GM18907 (cell line): ENCODE data around the gene MRPL53.
"Not testable (repeated sequence)": the region's sequence is repeated elsewhere in the genome, so short reads cannot be mapped to it uniquely, and the experiment has no call there.

Experiments
- ATAC-seq: cut with Tn5 transposase; IDR thresholded peaks from one replicate; pipeline ENCODE4 v1.9.1; 2021; ENCODE audit warnings: mild to moderate bottlenecking, moderate library complexity; ENCODE audit not compliant: unreplicated experiment

The MRPL53 gene

DNA sequence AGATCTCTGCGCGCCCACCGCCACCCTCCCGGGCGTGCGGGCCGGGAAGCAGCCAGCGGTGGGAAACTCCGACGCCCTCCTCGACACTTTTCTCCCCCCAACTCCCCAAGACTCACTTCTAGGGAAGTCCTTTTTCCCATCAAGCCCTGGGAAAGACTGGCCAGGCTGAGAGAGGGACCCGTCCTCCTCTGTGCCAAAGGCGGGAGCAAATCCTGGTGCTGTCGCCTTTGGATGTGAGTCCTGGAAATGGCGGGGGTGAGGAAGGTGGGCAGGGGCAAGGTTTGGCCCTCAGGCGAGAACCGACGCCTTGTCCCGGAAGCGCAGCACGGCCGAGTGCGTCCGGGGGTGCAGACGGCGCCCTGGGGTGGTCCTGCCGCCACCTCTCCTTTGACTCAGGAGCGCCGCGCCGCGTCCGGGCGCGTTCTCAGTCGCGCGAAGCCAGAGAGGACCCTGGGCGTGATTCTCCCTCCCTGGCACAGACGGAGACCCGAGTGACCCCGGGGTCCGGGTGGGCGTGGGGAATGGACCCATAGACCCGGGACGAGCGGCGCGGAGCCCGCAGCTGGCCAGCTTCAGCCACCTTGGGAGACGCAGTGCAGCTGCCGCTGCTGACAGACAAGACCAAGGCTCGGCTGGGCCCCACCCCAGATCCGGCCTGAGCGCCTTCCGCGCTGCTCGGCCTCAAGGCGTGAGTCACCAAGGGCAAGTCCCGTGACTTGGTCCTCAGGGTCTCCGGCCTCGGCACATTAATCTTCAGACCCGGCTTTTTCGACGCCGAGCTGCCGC is 30.4 kb upstream of the MRPL53 start:
- ATAC-seq: peak; percentile 38

DNA sequence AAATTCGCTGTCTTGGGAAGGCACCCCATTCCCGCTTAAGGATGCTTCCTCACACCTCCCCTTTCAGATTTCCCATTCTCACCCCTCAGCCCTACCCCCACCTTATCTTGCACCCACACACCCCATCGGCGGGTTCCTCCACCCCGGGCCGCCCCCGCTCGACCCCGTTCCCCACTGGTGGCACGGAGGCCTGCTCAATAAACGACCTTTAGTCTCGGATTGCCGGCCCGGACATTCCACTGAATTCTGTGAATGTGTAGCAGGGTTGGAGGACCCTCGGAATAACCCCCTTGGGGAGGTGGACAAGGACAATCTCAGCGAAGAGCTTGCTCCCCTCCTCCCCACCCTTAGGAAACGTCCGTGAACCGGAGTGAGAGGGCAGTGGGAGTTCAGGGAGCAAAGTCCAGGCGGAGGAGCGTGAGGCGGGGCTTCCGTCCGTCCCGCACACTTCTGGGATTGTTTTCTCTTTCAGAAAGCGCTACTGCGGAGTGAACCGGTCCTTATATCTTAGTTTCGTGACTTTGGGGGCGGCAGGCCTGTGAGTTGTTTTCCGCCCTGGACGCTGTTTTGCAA is 29.8 kb upstream of the MRPL53 start:
- ATAC-seq: no peak

DNA sequence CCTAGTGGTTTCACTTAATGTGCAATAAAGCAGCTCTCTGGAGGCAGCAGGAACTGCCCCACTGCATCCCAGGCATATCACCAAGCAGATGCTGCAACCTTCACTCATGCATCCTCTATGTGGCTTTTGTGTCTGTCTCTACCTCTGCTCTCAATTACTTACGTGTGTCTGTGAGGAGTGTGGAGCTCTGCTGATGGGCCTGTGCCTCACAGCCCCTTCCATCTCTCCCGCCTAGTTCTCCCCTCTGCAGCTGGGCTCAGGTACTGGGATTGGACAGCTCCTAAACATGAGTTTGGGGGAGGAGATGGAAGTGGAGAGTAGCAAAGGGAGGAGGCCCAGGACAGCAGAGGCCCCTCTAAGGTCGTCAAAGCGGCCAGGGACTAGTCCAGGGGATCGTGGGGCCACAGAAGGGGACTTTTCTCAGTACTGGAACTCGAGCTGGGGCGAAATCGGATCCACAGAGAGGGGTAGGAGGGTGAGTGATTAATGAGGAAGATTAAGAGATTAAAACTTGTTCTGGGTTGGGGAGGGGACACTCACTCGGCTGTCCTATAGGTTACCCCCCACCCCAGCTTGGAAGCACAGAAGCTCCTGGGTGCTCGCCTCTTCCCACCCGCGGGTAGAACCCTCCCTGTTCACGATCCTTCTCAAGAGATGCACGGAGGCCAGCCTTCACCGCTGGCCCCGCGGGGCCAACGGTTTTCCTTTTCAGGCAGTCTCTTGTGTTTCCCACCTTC is 29.0 kb upstream of the MRPL53 start:
- no peak for ATAC-seq

DNA sequence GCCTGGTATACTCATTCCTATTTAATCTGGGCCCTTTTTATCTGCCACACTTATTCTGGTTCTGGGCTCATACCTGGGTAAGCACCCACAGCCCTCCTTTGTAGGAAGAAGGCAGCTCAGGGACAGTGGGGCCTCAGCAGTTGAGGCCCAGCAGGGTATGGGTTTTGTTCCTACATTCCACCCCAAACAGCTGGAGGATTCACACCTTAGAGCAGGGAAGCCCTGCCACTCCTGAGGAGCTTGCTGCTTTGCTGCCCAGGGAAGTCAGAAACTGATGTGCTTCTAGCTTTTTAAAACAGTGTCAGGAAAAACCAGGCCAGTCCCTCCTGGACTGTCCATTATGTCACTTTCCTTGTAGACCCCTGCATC is 28.1 kb upstream of the MRPL53 start:
- no peak for ATAC-seq

DNA sequence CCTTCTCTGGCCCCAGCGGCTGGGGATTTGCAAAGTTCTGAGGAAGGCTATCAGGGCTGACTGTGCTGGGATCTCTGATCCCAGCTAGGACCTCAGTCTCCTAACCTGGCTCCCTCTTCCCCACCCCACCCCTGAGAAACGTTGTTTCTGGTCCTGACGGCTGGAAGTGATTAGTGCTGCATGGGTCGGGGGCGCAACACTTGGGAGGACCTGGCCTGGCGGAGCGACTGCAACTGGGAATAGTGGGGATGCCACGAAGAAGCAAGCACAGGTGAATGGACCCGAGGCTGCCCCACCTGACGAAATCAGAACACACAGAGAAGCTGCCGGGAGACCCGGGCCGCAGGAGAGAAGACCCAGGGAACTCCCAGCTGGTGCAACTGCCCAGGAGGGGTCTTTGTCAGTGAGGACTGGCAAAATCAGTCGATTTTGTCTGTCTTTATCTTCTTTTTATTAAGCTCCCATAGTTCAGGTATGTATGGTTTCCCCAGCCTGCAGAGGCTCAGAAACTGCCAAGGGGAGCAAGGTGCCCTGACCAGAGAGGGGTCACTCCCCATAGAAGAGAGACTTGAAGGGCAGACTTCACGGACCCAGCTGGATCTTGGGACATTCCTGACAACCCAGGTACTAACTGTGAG is 27.6 kb upstream of the MRPL53 start:
- ATAC-seq: no peak

DNA sequence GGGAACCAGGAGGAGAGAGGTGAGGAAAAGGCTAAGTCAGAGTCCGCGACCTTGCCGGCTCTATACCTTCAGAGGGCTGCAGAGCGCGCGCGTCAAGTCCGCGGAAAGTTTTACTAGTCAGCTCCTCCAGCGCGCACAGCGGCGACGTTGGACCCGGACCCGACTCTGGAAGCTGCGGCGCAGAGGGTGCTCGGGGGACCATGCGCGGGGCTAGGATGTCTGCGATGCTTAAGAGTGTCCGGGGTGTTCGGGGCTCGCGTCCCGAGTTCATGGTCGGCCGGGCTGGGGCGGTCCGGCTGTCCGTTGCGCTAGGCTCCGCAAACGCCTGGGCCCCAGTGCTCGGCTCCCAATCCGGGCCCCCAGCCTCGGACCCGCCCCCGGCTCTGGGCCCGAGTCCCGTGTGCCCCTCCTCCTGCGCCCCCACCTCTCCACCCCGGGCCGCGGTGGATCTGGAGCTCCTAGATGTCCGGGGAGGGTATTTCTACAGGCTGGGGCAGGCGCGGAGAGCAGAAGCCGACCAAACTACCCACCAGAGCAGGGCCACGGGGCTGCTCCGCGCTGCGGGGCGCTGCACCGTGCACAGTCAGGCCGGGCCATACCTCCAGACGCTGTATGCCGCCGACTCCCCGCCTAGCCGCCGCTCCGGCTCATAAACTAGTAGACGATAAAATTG is 26.9 kb upstream of the MRPL53 start, which contains the start of gene LBX2:
LBX2 (minus strand) TSS at position 337 of the 673 bp plus-strand sequence; CDS start at position 271, 66 bp downstream.
- ATAC-seq: no peak

DNA sequence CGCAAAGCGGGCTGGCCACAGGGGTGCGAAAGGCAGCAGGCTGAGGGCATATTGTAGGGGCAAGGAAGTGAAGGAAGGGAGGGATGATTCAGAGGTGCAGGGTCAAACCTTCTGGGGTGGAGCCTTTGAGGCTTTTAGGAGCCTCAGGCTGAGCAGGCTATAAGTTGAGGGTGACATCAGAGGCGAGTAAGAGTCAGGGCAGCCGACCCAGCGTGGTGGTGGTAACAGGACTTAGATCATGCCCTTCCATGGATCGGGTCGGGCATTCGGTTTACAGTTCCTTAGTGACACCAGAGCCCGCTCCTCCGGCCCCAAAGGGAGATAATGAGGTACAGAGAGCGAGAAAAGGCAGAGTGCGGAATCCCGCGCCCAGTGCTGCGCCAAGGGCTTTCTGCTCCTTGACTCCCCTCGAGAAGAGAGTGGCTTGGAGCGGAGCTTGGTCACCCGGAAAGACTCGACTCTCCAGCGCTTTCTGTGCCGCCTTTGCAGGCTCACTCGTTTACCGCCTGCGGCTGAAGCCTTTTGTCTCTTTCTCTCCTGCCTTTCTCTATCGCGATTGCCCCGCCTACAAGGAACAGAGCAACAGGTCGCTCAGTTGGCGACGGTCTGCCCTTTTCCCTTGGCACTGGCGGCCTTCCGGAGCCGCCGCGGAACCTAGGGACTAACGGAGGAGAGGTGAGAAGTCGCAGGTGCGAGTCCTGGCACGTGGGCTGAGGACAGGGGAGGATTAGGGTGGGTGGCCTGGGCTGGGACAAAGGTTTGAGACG is 26.2 kb upstream of the MRPL53 start:
- ATAC-seq: no peak

DNA sequence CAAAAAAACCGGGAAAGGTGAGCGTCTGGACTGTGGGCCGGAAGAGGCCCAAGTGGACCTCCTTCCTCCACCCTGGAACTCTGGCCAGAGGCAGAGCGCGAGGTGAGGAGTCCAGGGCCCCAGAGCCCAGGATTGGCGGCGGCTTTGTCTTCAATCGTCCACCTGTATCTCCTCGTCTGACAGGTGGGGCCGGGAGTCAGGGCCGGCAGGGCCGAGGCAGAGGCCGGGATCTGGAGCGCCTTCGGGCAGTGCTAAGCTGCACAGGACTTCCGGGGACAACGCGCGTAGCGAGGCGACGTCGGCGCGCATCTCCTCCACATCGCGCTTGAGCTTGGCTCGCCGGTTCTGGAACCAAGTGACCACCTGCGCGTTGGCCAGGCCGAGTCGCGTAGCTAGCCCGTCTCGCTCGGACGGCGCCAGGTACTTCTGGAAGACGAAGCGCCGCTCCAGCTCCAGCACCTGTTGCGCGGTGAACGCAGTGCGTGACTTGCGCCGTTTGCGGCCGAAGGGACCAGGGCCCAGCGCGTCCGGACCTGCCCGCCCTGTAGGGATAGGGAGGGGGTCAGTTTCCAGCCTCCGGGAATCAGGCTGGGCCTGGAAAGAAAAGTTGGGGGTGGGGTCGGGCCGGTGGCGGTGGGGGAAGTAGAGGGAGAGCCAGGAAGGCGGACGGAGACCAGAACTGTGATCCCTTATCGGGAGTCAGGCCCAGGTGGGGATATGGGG is 25.5 kb upstream of the MRPL53 start:
- ATAC-seq: no peak

DNA sequence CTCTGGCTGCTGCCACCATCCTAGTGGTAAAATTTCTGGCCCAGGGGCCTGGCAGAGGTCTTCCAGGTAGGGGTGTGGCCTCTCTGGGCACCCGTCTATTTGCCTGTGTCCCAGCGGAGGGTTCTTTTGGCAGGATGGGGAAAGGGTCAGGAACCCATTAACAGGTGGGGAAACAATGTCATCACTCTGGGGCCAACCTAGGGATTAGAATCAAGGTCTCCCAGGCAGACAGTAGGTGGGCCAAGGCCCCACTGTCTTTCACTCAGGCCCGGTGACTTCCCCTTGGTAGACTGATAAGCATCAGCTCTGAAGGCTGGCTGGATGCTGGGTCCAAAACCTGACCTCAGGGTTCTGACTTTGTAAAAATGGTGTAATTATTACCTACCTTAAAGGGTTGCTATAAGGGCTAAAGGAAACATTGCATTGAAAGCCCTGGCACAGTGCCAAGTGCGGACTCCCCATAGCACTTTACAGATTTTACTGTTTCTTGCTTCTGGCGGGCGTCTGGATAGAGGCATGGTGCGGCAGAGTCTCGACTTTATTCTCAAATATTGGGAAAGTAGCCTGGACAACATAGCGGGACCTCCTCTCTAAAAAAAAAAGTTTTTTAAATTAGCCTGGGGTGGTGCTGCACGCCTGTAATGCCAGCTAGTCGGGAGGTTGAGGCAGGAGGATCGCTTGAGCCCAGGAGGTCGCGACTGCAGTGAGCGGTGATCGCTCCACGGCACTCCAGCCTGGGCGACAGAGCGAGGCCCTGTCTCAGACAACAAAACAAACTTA is 24.7 kb upstream of the MRPL53 start:
- no peak for ATAC-seq

DNA sequence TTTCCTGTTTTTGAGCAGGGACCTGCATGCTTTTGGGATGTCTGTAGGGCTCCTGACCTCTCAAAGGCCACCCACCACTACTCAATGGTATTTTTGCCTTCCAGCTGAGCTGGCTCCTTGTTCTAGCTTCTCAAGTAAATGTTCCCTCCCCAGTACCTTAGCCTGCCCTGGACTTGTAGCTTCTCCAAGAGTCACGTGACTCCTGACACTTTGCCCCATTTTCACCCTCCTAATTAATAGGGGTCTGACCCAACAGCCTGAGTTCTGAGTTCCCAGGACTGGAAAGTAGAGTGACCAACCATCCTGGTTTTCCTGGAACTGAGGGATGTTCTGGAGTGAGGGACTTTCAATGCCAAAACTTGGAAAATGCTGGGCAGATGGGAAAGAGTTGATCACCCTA is 23.0 kb upstream of the MRPL53 start:
- no peak for ATAC-seq

DNA sequence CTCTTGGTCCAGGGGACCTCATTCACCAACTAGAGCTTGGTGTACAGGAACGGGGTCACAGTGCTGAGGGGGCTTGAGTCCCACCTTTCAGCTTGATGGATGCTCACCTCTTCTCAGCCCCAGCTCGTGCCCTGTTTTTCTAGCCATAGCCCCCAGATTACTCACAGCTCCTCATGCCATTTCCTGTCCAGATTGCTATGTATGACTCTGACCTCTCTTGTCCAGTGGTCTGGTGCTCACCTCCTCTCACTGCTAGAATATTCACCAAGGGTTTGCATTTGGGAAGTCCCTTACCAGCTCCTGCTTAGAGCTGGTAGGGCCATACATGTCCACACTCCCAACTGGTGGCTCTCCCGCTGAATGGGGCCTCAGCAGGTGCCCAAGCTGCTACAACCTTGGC is 21.1 kb upstream of the MRPL53 start:
- ATAC-seq: no peak

DNA sequence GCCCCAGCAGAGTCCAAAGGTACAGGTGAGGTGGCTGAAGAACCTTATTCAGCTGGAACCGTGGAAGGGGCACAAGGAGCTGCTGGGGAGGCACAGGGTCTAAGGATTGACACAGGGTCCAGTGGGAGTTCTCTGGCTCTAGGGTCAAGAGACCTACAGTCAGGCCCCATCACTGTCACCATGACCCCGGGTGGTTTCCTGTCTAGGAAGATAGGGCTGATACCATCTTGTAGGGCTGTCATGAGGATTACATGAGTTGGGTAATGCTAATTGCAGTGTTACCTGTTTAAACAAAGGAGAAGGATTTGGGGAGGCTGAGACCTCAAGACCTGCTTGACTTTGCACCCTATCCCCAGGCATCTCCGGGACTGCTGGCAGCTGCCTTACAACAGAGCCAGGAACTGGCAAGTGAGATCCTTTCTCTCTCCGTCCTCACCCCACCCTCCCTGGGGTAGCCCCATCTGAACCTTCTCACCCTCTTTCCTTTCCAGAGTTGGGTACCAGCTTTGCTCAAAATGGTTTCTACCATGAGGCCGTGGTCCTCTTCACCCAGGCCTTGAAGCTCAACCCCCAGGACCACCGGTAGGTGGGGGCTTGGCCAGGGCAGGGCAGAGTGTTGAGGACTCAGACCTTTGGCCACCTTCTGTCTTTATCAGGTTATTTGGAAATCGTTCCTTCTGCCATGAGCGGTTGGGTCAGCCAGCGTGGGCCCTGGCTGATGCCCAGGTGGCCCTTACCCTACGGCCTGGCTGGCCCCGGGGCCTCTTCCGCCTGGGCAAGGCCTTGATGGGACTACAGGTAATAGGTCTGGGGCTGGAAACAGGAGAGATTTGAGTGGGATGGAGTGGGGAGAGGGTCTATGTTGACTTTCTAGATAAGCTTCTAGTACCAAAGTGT is 19.4 kb upstream of the MRPL53 start:
- no peak for ATAC-seq

DNA sequence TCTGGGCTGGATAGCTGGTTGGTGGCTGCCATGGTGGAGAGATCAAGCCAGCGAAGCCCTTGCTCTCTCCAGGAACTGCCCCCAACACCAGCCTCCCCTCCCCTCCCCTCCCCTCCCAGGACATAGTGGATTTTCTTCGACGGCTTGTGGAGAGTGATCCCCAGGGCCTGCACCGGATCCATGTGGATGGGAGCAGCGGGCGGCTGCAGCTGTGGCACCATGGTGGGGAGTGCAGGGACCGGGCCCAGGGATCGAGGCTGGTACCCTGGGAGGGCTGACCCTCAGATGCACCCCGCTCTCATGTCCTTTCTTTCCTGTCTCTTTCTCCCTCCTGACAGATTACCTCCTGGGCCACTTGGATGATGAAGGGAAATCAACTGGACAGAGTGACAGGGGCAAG is 17.4 kb upstream of the MRPL53 start:
- ATAC-seq: no peak

DNA sequence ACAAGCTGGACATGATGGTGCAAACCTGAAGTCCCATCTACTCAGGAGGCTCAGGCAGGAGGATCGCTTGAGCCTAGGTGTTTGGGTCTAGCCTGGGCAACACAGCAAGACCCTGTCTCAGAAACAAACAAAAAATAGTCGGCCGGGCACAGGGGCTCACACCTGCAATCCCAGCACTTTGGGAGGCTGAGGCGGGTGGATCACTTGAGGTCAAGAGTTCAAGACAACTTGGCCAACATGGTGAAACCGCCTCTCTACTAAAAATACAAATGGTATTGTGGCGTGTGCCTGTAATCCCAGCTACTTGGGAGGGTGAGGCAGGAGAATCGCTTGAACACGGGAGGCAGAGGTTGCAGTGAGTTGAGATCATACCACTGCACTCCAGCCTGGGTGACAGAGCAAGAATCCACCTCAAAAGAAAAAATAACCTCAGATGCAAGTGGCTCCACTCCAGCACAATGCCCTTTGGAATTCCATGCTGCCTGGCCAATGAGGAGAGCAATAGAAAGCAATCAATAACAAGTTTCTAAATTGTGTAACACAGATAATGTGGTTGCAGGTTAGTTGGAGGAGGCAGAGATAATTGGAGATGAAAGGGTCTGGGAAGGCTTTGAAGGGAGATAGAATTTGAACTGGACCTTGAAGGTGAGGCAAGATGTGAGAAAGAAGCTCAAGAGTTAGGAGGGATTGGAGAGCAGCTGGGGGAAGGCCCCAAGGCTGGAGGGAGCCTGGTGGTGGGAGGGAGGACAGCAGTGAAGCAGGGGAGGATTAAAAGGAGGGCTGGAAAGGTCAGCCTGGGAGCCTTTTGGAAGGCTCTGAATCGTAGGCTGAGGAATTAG is 16.4 kb upstream of the MRPL53 start:
- ATAC-seq: no peak

DNA sequence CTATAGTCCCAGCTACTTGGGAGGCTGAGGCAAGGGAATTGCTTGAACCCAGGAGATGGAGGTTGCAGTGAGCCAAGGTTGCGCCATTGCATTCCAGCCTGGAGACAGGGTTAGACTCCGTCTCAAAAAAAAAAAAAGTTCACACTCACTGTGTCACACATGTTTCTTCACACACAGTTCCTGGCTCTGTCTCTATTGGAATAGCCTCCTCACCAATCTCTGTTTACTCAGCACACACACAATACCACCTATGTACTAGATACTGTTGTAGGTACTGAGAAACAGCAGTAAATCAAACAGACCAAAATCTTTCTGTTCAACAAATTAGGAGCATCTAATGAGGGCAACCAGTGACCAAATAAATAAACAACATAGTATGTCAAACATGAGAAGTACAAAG is 13.7 kb upstream of the MRPL53 start:
- no peak for ATAC-seq

DNA sequence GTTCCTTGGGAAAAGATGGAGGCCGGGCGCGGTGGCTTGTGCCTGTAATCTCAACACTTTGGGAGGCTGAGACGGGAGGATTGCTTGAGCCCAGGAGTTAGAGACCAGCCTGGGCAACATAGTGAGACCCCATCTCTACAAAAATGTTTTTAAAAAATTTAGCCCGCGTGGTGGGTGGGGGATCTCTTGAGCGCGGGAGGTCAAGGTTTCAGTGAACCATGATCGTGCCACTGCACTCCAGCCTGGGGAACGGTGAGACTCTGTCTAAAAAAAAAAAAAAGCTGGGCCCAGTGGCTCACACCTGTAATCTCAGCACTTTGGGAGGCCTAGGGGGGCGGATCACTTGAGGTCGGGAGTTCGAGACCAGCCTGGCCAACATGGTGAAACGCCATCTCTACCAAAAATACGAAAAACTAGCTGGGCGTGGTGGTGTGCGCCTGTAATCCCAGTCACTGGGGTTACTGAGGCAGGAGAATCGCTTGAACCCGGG is 11.2 kb upstream of the MRPL53 start:
- not testable (repeated sequence) for ATAC-seq
